Adipocyte (in vitro differentiated cells): ENCODE measurements around the gene LPAR1.

ENCODE experiments used
- DNase-seq: peaks from one replicate; pipeline ENCODE4 v3.0.0-alpha.2; 2015; ENCODE audit warnings: low read depth
- H3K27me3 ChIP-seq: replicated peaks from 2 replicates; pipeline ENCODE4 v1.7.0; 2013; ENCODE audit warnings: mild to moderate bottlenecking, low read length, moderate library complexity; ENCODE audit not compliant: control insufficient read depth, insufficient read depth
- H3K36me3 ChIP-seq: 2 replicates; pipeline ENCODE4 v1.7.0; 2013; ENCODE audit warnings: low read length, mild to moderate bottlenecking, moderate library complexity; ENCODE audit not compliant: control insufficient read depth, insufficient read depth, severe bottlenecking
- H3K4me1 ChIP-seq: 2 replicates; pipeline ENCODE4 v1.7.0; 2013; ENCODE audit warnings: mild to moderate bottlenecking, low read length, moderate library complexity; ENCODE audit not compliant: control insufficient read depth, insufficient read depth
- H3K4me3 ChIP-seq: 2 replicates; pipeline ENCODE4 v1.7.0; 2013; ENCODE audit warnings: mild to moderate bottlenecking, low read length, moderate library complexity
- H3K9ac ChIP-seq: 2 replicates; pipeline ENCODE4 v1.7.0; 2013; ENCODE audit warnings: mild to moderate bottlenecking, low read length, moderate library complexity
- H3K9me3 ChIP-seq: 2 replicates; pipeline ENCODE4 v1.7.0; 2013; ENCODE audit warnings: mild to moderate bottlenecking, low read length, moderate library complexity; ENCODE audit not compliant: control insufficient read depth

The LPAR1 gene

GRCh38 chr9:110975278-110975677 lies 63.0 kb downstream of the LPAR1 start:
- H3K36me3 ChIP-seq = peaks cover 29% of the 10 kb centered on the region
- no peaks in the 10 kb centered on the region for H3K9me3 ChIP-seq
- H3K4me3 ChIP-seq = no peak overlapping the region

GRCh38 chr9:110971705-110972104 lies 66.6 kb downstream of the LPAR1 start:
- Histone ChIP-seq H3K4me3 (no peak overlapping the region), H3K36me3 (peaks cover 64% of the 10 kb centered on the region), H3K9me3 (no peaks in the 10 kb centered on the region), H3K4me1 (peaks cover 78% of the 10 kb centered on the region), H3K27me3 (no peaks in the 10 kb centered on the region), H3K9ac (peak overlapping the region; percentile 59)
- no peak for DNase-seq

More at GRCh38 chr9:110975278-110975677, 63.0 kb downstream of the LPAR1 start:
- no peak overlapping the region for H3K9ac ChIP-seq
- no peak for DNase-seq
- peaks cover 72% of the 10 kb centered on the region for H3K4me1 ChIP-seq
- no peaks in the 10 kb centered on the region for H3K27me3 ChIP-seq

GRCh38 chr9:110971234-110971633 lies 67.0 kb downstream of the LPAR1 start:
- H3K4me3 ChIP-seq = no peak overlapping the region
- peak overlapping the region; percentile 59 for H3K9ac ChIP-seq
- DNase-seq = no peak
- H3K36me3 ChIP-seq = peaks cover 67% of the 10 kb centered on the region
- H3K27me3 ChIP-seq = no peaks in the 10 kb centered on the region
- H3K9me3 ChIP-seq = no peaks in the 10 kb centered on the region
- H3K4me1 ChIP-seq = peaks cover 73% of the 10 kb centered on the region

- no peak overlapping the region for H3K9ac ChIP-seq
- H3K36me3 ChIP-seq = peaks cover 78% of the 10 kb centered on the region
- no peak overlapping the region for H3K4me3 ChIP-seq
- H3K4me1 ChIP-seq = peaks cover 62% of the 10 kb centered on the region
- no peaks in the 10 kb centered on the region for H3K9me3 ChIP-seq
- DNase-seq = peak; percentile 68
- H3K27me3 ChIP-seq = no peaks in the 10 kb centered on the region
Observed at GRCh38 chr9:110969971-110970386, 68.3 kb downstream of the LPAR1 start.

GRCh38 chr9:110968096-110968495 lies 70.2 kb downstream of the LPAR1 start:
- DNase-seq = no peak
- peaks cover 47% of the 10 kb centered on the region for H3K4me1 ChIP-seq
- no peak overlapping the region for H3K4me3 ChIP-seq
- no peaks in the 10 kb centered on the region for H3K27me3 ChIP-seq
- H3K9me3 ChIP-seq = no peaks in the 10 kb centered on the region
- peaks cover 89% of the 10 kb centered on the region for H3K36me3 ChIP-seq
- H3K9ac ChIP-seq = no peak overlapping the region

- Histone ChIP-seq H3K4me3 (no peak overlapping the region), H3K27me3 (no peaks in the 10 kb centered on the region), H3K9me3 (no peaks in the 10 kb centered on the region), H3K4me1 (peaks cover 47% of the 10 kb centered on the region), H3K36me3 (peaks cover 89% of the 10 kb centered on the region), H3K9ac (peak overlapping the region; percentile 11)
- no peak for DNase-seq
Observed at GRCh38 chr9:110967196-110967595, 71.1 kb downstream of the LPAR1 start.

GRCh38 chr9:110960288-110960687 lies 78.0 kb downstream of the LPAR1 start:
- no peak for DNase-seq

GRCh38 chr9:110958847-110959246 lies 79.4 kb downstream of the LPAR1 start:
- no peak overlapping the region for H3K9ac ChIP-seq
- DNase-seq = no peak
- H3K27me3 ChIP-seq = no peaks in the 10 kb centered on the region
- peaks cover 13% of the 10 kb centered on the region for H3K9me3 ChIP-seq
- H3K4me1 ChIP-seq = no peaks in the 10 kb centered on the region
- H3K4me3 ChIP-seq = no peak overlapping the region
- H3K36me3 ChIP-seq = peaks cover 51% of the 10 kb centered on the region

More at GRCh38 chr9:110960288-110960687, 78.0 kb downstream of the LPAR1 start:
- H3K27me3 ChIP-seq = no peaks in the 10 kb centered on the region
- peaks cover 13% of the 10 kb centered on the region for H3K9me3 ChIP-seq
- no peaks in the 10 kb centered on the region for H3K4me1 ChIP-seq
- H3K36me3 ChIP-seq = peaks cover 53% of the 10 kb centered on the region
- no peak overlapping the region for H3K9ac ChIP-seq
- no peak overlapping the region for H3K4me3 ChIP-seq

GRCh38 chr9:110954822-110955291 lies 83.4 kb downstream of the LPAR1 start:
- peak; percentile 37 for DNase-seq
- Histone ChIP-seq H3K9ac (no peak overlapping the region), H3K4me1 (peaks cover 22% of the 10 kb centered on the region), H3K4me3 (no peak overlapping the region), H3K27me3 (no peaks in the 10 kb centered on the region), H3K9me3 (peaks cover 13% of the 10 kb centered on the region), H3K36me3 (peaks cover 29% of the 10 kb centered on the region)

- Histone ChIP-seq H3K9ac (no peak overlapping the region), H3K9me3 (peaks cover 1% of the 10 kb centered on the region), H3K36me3 (peaks cover 16% of the 10 kb centered on the region), H3K4me3 (no peak overlapping the region), H3K4me1 (peaks cover 39% of the 10 kb centered on the region), H3K27me3 (no peaks in the 10 kb centered on the region)
- DNase-seq = no peak
Observed at GRCh38 chr9:110952540-110952859, 85.8 kb downstream of the LPAR1 start.

GRCh38 chr9:110951805-110952539 lies 86.3 kb downstream of the LPAR1 start:
- Histone ChIP-seq H3K36me3 (peaks cover 18% of the 10 kb centered on the region), H3K4me3 (no peak overlapping the region), H3K9ac (peak overlapping the region; percentile 11), H3K4me1 (peaks cover 39% of the 10 kb centered on the region), H3K9me3 (no peaks in the 10 kb centered on the region), H3K27me3 (no peaks in the 10 kb centered on the region)
- no peak for DNase-seq
